HK-2 (cell line): ENCODE results near the gene MDH2.
"Not testable (repeated sequence)": the region's sequence is repeated elsewhere in the genome, so short reads cannot be mapped to it uniquely, and the experiment has no call there.

Source experiments
- DNase-seq: peaks from one replicate; pipeline ENCODE4 v3.0.0-alpha.2; 2018; ENCODE audit not compliant: unreplicated experiment

MDH2 gene

DNA sequence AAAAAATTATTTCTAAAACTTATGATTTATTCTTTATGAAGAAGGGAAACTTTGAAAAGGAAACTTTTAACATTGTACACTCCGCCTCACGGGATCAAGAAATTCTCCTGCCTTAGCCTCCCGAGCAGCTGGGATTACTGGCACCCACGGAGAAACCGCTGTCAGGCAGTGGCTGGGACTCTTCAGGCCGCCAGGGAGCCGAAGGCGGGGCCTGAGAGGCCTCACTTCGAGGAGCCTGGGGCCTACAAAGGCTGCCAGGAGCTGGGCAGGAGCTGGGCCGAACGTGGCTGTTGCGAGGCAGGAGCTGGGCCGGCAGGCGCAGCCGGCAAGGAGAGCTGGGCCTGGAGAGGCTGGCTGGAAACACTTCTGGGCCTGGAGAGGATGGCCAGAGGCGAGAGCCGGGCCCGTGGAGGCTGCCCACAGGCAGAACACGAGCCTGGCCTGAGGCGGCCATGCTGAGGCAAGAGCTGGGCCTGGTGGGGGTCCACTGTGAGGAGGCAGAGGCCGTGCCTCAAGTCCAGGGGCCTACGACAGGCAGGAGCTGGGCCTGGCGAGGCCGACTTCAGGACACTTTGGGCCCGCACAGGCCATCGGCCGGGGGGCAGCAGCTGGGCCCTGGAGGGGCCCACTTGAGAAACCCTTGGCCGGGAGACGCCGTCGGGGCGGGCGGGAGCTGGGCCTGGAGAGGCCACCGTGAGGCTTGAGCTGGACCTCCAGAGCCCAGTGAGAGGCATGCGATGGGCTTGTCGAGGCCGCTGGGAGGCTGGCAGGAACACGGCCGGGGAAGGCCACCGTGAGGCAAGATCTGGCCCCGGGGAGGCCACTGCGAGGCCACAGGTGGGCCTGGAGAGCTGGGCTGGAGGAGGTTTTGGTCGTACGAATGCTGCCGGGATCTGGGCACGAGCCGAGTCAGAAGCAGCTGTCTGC lies 23.7 kb downstream of the MDH2 start:
- no peak for DNase-seq

DNA sequence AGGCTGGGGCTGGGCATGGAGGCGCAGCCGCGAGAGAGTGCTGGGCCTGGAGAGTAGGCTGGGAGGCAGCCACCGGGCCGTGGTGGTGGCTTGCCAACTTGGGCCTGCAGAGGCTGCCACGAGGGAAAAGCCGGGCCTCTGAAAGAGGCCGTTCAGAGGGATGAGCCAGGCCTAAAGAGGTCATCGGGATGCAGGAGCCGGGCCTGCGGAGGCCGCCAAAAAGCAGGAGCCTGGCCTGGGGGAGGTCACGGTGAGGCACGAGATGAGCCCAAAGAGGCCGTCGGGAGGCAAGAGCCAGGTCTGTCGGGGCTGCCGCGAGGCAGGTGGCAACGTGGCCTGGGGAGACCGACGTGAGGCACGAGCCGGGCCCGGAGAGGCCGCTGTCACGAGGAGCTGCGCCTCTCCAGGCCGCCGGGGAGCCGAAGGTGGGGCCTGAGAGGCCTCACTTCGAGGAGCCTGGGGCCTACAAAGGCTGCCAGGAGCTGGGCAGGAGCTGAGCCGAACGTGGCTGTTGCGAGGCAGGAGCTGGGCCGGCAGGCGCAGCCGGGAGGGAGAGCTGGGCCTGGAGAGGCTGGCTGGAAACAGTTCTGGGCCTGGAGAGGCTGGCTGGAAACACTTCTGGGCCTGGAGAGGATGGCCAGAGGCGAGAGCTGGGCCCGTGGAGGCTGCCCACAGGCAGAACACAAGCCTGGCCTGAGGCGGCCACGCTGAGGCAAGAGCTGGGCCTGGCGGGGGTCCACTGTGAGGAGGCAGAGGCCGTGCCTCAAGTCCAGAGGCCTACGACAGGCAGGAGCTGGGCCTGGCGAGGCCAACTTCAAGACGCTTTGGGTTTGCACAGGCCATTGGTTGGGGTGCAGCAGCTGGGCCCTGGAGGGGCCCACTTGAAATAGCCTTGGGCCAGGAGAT lies 24.6 kb downstream of the MDH2 start:
- no peak for DNase-seq

DNA sequence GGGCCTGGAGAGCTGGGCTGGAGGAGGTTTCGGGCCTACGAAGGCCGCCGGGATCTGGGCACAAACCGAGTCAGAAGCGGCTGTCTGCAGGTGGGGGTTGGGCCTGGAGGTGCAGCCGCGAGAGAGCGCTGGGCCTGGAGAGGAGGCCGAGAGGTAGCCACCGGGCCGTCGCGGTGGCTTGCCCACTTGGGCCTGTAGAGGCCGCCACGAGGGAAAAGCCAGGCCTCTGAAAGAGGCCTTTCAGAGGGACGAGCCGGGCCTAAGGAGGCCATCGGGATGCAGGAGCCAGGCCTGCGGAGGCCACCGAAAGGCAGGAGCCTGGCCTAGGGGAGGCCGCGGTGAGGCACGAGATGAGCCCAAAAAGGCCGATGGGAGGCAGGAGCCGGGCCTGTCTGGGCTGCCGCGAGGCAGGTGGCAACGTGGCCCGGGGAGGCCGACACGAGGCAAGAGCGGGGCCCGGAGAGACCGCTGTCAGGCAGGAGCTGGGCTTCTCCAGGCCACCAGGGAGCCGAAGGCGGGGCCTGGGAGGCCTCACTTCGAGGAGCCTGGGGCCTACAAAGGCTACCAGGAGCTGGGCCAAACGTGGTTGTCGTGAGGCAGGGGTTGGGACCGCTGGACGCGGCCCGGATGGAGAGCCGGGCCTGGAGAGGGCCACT lies 25.6 kb downstream of the MDH2 start:
- DNase-seq = no peak

DNA sequence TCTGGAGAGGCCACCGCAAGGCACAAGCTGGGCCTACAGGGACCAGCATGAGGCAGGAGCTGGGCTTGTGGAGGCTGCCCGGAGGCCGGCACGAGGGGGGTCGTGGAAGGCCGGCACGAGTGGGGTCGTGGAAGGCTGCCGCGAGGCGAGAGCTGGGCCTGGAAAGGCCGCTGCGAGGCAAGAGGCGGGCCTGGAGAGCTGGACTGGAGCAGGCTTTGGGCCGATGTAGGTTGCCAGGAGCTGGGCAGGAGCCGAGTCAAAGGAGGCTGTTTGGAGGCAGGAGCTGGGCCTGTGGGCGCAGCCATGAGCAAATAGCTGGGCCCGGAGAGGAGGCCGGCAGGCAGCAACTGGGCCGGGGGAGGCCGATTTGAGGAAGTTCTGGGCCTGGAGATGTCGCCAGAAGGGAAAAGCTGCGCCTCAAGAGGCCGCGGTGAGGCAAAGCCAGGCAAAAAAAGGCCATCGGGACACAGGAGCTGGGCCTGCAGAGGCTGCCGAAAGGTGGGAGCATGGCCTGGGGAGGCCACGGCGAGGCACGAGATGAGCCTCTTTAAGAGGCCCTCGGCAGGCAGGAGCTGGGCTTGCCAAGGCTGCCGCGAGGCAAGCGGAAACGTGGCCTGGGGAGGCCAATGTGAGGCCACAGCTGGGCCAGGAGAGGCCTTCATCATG lies 26.5 kb downstream of the MDH2 start:
- no peak for DNase-seq

DNA sequence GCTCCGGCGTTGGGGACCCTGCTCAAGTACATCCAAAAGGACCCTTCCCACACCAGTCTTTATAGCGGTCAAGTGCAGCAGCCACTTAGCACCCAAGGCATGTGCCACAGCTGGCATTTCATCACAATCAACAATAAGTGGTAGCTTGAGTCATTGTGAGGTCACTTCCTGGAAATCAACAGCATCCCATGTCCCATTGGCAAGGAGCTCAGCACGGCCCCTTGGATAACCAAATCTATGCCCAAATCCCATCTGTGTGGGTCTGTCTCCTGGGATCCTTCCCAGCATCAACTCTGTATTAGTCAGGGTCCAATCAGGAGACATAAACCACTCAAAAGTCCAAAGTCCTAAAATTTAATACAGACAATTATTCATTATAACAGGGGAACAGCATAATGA lies 27.1 kb downstream of the MDH2 start:
- DNase-seq = no peak

DNA sequence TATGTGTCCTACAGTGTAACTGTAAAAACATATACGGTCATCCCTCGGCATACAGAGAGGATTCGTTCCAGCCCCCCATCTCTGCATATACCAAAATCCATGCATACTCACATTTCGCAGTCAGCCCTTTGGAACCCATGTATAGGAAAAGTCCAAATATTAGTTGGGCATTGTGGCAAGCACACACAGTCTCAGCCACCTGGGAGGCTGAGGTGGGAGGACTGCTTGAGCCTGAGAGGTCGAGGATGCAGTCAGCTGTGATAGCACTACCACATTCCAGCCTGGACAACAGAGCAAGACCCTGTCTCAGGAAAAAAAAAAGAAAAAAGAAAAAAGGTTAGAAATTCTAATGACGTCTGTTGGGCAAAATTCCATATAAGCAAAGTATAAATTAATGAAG lies 29.1 kb downstream of the MDH2 start:
- DNase-seq = no peak

DNA sequence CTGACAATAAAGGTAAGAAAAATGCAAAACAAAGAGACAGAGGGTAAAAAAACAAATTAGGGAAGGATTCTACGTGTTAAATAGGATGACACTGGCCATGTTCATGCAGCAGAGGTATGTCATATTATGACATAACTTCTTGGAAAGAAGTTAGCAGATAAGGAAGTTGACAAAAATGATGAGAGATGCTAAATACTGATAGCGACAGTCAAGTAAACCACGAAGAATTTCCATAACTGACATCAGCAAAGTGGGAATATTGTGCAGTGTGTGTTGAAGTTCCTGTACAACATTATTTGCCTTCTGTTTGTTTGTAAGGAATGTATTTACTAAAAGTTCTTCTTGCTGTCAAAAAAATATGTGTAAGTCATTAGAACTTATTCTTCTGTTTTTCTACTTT lies 29.5 kb downstream of the MDH2 start:
- DNase-seq = no peak

DNA sequence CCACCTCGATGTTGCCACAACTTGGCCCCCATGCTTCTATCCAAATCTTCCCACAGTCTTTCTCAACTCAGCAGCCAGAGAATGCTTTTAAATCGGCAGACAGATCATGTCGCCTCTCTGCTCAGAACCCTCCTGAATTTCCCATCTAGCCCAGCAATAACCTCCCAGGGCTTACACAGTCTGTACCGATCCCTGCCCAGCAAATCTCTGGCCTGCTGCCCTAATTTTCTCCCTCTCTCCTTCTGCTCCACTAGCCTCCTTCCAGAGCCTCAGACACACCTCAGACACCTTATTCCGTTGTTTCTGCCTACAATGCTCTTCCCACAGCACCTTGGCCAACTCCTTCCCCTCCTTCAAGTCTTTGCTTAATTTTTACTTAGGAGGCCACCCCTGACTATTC lies 32.3 kb downstream of the MDH2 start:
- no peak for DNase-seq

DNA sequence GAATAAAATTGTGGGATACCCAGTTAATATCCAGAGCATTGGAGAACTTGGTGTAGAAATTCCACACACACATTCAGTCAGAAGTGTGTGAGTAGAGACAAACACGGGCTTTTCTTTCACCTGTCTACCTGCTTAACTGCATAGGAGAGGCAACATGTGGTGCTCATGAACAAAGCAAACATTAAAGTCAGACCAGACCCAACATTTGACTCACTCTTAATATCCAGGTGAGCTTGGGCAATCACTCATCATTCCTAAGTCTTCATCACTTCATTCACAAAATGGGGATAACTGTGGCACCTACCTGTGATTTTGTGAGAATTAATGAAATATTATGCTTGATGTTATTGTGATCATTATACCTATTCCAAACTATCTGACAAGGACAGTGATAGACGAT lies 36.2 kb downstream of the MDH2 start:
- not testable (repeated sequence) for DNase-seq

DNA sequence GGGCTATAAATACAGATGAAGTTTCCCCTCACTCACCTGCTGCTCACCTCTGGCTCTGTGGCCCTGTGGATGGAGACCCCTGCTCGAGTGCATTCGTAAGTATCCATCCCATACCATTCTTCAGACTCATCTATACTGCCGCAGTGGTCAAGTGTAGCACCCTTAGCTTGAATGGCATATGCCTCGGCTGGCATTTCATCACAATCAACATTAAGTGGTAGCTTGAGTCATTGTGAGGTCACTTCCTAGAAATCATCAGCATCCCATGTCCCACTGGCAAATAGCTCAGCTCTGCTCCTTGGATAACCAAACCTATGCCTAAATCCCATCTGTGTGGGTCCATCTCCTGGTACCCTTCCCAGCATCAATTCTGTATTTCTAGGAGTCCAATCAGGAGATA lies 38.2 kb downstream of the MDH2 start:
- no peak for DNase-seq

DNA sequence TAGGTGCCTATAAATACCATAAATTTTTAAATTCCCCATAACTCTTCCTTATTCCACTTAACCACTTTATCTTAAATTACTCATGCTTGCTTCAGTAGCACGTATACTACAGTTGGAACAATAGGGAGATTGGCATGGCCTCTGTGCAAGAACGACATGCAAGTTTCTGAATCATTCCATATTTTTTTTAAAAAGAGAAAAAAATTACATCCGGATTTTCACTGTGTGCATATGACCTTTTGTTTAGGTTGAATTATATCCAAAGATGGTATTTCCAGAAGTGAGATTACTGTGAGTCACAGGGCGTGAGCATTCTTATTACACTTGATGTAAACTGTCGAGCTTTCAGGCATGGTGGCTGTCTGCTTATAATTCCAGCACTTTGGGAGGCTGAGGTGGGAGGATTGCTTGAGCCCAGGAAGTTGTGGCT lies 39.5 kb downstream of the MDH2 start:
- peak; percentile 33 for DNase-seq

DNA sequence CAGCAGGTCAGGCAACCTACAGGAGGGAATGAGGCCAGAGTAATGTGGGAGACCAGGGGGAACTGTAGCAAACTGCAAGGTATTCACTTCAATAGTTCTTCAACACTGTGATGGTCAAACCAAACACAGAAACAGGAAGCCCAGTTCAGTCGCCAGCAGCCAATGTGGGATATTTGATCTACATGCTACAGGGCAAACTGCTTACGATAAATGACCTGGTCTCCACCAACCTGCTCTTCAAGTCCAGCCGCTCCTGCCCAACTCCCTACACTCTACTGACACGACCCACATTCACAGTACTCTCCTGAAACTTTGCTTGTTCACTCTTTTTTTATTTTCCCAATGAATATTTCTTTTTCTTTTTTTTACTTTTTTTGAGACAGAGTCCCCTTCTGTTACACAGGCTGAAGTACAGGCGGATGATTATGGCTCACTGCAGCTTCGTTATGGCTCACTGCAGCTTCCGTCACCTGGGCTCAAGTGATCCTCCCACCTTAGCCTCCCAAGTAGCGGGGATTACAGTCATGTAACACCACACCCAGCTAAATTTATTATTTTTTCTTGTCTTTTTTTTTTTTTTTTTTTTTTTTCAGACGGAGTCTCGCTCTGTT lies 42.1 kb downstream of the MDH2 start:
- no peak for DNase-seq

DNA sequence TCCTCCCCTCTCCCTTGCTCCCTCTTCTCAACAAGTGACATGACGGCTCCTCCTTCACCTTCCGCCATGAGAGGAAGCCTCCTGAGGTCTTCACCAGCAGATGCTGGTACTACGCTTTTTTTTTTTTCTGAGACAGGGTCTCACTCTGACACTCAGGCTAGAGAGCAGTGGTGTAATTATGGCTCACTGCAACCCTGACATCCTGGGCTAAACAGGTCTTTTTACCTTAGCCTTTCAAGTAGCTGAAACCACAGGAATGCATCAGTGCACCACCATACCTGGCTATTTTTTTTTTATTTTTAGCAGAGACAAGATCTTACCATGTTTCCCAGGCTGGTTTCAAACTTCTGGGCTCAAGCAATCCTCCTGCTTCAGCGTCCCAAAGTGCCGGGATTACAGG lies 43.6 kb downstream of the MDH2 start:
- DNase-seq = no peak

DNA sequence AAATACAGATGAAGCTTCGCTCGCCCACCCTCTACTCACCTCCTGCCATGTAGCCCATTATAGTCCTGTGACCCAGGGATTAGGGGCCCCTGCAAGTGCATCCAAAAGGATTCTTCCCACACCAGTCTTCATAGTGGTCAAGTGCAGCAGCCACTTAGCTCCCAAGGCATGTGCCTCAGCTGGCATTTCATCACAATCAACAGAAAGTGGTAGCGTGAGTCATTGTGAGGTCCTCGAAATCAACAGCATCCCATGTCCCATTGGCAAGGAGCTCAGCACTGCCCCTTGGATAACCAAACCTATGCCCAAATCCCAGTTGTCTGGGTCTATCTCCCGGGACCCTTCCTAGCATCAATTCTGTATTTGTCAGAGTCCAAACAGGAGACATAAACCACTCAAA lies 45.6 kb downstream of the MDH2 start:
- DNase-seq = not testable (repeated sequence)

DNA sequence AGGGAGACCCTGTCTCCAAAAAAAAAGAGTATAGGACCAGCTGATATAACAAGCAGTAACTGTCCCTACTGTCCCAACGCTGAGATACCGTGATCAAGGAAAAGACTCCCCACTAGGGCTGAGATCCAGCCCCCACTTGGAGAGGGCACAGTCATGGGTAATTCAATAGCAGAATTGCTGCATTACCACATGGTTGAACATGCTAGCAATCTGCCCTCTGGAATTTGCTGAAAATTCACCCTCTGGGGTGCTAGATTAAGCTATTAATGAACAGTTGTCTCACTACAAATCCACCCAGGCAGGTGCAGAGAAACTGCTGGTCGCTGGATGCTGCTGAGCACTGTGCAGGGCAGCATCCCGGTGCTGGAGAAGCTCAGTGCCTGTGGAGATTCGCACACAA lies 46.4 kb downstream of the MDH2 start:
- DNase-seq = not testable (repeated sequence)

DNA sequence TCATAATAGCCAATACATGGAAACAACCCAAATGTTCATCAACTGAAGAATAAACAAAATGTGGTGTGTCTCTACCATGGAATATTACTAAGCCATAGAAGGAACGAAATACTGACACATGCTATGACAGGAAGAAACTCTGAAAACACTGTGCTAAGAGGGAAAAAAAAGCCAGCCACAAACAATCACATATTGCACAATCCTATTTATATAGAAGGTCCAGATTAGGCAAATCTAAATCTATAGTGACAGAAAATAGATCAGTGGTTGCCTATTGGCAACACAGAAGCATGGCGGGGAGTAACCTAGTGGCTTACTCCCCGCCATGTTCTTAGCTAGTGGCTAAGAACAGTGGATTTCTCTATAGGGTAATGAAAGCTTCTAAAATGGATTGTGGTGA lies 48.0 kb downstream of the MDH2 start:
- no peak for DNase-seq

DNA sequence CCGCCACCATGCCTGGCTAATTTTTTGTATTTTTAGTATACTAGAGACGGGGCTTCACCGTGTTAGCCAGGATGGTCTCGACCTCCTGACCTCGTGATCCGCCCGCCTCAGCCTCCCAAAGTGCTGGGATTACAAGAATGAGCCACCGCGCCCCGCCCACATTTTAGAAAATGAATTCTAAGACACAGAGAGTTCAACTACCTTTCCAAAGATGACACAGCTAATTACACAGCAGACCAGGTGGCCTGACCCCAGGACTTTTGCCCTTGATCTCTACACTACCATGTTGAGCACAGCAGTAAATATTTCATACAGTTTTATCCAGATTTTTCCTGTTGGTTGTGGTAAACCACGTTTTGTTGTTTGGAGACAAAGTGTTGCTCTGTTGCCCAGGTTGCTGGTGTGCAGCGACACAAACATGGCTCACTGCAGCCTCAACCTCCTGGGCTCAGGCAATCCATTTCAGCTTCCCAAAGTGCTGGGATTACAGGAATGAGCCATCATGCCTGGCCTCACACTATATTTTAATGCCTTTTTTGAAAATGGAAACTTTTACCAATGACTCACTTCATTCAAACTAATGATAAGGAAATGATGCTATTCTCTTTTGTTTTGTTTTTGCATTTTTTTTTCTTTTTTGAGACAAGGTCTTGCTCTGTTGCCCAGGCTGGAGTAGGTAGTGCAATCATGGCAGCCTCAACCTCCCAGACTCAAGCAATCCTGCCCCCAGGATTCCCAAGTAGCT lies 54.0 kb downstream of the MDH2 start:
- DNase-seq = not testable (repeated sequence)

DNA sequence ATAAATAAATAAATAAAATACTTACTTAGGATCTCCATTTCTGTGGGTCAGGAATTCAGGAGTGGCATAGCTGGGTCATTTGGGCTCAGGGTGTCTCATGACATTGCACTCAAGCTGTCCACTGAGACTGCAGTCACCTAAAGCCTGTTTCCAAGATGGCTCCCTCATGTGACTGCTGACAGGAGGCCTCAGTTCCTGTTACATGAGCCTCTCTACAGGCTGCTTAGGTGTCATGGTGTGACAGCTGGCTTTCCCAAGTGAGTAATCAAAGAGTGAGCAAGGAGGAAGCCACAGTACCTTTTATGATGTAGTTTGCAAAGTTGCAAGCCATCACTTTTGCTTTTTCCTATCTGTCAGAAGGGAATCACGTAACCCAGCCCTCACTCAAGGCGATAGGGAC lies 55.9 kb downstream of the MDH2 start:
- DNase-seq = not testable (repeated sequence)

DNA sequence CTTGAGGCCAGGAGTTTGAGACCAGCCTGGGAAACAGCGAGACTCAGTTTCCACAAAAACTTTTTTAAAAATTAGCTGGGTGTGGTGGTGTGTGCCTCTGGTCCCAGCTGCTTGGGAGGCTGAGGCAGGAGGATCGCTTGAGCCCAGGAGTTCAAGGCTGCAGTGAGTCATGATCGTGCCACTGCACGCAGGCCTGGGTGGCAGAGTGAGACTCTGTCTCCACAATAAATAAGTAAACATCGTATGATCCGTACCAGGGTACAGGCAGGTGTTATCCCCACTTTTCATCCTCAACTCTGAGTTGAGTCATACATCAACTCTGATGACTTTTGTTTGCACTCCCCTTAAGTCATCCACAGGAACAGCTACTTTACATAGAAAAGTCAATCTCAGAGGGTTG lies 58.2 kb downstream of the MDH2 start:
- not testable (repeated sequence) for DNase-seq

DNA sequence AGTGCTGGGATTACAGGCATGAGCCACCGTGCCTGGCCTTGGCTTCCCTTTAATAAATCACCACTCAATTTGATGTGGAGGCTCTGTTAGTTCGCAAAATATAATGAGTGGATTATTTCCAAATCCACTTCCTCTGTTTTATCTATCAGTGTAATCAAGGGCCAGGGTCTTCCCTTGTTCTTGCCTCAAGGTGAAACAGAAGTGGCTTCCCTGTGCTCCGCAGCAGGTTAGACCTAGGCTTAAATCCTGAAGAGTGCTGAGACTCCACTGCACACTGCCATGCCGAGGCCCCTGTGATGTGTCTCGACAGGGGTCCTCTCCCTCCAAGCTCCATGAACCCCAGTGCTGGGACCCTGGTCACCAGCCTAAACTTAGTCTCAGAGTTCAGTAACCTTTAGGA lies 59.0 kb downstream of the MDH2 start:
- no peak for DNase-seq
